ENCODE results near the gene GZF1.

The GZF1 gene

DNA sequence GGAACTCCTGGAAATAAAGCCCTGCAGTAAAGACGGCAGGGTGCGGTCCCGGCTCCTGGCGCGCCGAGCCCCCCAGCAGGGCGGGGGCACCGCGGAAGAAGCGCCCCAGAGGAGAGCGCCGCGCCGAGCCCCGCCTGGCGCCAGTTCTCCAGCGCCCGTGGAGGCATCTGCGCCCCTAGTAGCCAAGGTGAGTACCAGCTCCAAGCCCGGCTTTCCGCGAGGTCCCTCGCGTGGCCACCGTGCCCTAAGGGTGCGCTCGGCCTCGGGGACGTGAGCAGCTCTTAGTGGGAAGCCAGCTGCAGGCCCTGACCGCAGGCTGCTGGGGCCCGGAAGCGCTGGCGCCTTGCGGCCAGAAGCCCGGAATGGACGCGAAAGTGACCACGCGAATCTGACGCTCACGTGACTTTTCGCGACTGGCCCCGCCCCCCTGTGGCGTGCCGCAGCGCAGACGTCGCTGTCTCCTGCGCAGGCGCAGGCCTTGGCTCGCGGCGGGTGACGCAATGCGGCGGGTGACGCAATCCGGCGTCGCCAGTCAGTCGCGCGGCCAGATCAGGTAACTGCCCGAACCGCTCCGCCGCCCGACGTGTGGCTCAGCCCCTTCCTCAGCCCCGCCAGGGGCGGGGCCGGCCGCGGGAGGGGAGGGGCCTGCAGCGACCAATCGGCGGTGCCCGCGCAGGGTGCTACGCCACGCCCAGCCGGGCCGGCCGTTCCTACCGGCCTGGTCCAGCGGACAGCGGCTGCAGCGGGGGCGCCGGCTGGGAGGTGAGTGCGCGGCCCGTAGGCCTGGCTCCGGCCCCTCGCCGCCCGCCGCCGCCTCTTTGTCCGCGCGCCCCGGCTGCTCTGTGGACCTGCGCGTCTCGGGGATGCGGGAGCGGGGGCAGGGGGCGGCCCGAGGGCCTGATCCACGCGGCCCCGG, at the start of gene GZF1:
Gene GZF1, plus strand, starts transcription at position 707 of the 916 bp plus-strand sequence. CDS start 2,202 bp downstream, outside the sequence.
- peak; percentile 99 for DNase-seq (ENCODE audit: low spot score)

DNA sequence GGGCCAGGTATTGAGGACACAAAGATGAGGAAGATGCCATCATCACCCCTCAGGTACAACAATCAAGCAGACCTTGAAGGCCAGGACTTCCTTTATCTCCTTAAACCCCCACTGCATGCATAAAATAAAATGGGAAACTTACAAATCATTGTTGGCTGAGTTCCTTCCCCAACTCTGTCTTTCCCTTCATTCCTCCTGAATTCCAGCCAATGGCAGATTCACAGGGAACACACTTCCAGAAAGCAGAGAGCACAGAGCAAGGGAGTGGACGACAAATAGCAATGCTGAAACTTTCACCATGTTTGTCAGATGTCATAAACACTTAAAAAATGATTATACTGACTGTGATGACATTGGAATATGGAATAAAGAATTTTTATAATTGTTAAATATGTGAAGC, 48.7 kb upstream of the GZF1 start:
- DNase-seq (ENCODE audit: low spot score): no peak

DNA sequence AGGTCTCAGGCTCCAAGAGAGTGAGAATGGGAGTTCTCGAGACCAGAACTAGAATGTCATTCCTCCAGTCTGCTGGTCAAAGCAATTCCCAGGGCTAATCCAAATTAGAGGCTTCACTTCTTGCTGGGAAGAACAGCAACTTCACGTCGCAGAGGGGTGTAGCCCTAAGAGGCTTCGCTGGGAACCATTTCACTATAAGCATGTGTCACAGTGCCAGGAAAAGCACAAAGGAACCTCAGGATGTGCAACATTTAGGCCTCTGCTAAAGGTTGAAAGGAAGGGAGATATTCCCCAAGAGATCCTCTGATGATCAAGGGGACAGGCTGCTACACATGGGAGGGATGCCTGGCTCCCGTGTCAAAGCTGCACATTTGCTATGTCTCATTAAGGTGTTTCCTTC, 47.3 kb upstream of the GZF1 start:
- no peak for DNase-seq (ENCODE audit: low spot score)

DNA sequence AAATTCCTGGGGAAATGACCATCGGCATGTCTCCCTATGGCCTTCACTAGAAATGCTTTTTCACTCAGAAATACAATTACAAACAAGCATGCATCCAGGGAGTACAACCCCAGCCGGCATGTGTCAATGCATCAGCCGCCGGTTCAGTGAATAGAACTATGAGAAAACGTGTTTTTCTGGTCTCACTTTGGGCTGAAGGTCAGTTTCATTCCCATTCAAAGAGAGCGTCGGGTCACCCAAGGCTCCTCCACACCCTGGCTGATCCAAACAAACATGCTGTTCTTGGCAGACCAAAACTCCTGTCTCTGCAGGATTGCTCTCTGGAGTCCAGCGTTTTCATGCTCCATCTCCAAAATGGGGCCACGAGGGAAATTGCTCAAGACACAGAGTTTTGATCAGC, 46.9 kb upstream of the GZF1 start:
- no peak for DNase-seq (ENCODE audit: low spot score)

DNA sequence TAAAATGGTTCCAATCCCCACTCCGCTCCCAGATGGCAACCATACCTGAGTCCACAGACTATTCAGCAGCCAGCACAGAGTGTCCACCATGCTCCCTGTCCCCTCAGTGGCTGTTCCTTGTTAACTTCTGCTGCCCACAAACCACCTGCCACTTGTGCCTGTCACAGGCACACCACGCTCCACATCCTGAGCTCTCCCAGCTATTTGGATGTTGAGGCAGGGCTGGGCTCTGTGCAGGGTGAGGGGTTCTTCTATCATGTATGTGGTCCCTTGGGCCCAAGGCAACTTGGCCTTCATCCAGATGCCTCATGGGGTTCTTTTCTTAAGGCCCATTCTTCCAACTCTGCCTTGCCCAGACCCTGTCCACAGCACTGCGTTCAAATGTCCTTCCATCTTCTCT, 45.4 kb upstream of the GZF1 start:
- no peak for DNase-seq (ENCODE audit: low spot score)

DNA sequence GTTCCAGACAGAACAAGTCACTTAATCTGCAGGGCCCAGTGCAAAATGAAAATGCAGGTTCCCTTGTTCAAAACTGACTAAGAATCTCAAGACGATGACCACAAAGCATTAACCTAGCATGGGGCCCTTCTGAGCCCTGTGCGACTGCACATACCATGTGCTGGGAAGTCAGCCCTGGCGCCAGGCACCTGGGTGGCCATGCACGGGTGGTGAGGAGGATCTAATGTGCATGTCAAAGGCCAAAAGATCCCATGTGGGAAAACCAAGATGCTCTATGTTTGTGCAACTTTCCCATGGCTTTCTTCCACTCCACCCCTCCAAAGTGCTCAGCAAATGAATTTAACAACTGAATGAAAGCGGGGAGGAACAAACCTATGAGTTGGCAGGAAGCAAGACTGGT, 44.9 kb upstream of the GZF1 start:
- no peak for DNase-seq (ENCODE audit: low spot score)

DNA sequence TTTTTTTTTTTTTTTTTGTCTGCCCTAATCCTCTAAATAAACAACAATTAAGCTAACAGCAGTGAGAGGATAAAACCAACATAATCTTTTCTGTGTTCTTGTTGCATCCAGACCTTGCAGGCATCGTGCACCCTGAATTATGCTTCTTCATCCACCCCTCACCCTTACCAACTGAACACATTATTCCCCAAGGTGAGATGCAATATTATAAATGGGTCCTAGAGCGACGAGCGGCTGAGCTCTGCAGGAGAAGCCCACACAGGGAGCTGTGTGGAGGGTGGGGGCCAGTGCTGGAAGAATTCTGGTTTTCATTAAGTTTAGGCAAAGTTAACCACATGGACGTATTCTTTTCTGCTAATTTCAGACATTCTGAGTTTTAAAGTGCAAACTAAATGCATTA, 43.6 kb upstream of the GZF1 start:
- no peak for DNase-seq (ENCODE audit: low spot score)

DNA sequence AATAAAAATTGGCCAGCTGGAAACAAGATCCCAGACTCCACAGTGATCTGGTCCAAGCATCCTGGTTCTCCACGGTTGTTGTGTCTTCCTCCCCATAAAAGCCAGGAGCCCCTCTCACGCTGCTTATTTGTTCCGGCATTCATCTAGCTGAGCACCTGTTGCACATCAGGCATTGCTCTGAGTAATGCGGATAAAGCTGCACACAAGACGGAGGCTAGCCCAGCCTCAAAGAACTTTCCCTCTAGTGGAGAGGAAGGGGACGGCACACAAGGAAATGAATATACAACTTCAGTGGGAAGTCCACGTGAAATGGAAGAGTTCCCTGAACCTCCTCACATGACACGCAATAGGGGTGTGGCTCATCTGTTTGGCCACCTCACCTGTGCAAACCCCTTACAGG, 41.7 kb upstream of the GZF1 start:
- peak; percentile 7 for DNase-seq (ENCODE audit: low spot score)

DNA sequence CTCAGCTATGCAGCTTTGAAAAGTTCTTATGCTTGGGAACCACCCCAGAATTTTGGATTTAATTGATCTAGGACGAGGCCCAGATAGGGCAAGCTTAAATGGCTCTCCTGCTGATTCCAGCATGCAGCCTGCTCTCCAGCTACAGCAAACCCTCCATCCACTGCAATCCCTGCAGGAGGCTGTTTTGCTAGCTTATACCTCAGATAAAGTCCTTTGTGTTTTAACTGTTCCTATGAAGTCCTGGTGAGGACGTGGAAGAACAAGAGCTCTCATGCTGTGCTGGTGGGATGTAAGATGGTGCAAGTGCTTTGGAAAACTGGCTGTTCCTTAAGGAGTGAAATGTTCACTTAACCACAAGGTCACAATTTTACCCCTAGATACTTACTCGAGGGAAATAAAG, 36.9 kb upstream of the GZF1 start:
- DNase-seq (ENCODE audit: low spot score): no peak

DNA sequence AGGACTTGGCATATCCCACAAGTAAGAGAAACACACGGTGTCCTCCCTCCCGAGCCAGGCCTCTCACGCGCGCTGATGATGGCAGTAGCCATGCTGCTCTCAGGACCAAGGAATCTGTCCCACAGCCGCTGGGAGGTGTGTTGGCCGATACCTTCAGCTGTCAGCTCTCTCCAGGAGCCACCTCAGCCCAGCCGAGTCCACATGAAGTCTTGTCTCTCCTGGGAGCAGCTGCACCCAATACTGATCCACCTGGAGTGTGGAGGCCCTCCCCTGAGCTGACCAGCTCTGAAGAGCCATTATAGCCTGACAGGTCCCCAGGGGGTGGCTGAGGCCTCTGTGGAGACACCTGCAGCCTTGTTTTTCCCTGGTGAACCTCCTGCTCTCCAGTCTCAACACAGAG, 35.2 kb upstream of the GZF1 start:
- no peak for DNase-seq (ENCODE audit: low spot score)

DNA sequence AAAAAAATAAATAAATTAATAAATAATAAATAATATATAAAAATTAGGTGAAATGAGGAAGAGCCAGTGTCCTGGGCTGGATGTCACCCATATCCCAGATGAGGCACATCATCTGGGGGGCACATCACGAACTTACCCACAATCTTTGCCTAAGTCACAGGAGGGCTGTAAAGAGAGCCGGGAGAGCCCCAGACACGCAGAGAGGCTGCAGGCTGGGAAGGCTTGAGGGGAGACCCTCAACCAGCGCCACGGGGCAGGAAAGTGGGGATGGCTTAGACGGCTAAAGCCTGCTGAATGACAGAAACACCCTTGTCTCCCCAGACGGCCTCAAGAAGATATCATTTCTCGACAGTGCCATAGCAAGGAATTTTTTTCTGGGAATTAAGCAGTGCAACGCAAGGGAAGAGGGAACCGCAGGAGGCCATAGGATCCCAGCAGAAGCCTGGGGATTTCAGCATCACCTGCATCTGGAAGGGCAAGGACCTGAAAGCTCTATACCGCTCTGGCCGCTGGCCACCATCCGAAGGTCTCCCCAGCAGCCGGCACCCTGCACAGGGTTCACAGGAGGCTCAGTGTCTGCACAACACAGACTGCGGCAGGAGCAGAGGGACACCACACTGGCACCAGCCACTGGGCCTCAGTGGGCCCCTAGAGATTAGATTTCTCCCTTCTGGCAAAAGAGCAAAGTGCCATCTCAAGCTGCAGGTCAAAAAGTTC, 34.2 kb upstream of the GZF1 start:
- no peak for DNase-seq (ENCODE audit: low spot score)

DNA sequence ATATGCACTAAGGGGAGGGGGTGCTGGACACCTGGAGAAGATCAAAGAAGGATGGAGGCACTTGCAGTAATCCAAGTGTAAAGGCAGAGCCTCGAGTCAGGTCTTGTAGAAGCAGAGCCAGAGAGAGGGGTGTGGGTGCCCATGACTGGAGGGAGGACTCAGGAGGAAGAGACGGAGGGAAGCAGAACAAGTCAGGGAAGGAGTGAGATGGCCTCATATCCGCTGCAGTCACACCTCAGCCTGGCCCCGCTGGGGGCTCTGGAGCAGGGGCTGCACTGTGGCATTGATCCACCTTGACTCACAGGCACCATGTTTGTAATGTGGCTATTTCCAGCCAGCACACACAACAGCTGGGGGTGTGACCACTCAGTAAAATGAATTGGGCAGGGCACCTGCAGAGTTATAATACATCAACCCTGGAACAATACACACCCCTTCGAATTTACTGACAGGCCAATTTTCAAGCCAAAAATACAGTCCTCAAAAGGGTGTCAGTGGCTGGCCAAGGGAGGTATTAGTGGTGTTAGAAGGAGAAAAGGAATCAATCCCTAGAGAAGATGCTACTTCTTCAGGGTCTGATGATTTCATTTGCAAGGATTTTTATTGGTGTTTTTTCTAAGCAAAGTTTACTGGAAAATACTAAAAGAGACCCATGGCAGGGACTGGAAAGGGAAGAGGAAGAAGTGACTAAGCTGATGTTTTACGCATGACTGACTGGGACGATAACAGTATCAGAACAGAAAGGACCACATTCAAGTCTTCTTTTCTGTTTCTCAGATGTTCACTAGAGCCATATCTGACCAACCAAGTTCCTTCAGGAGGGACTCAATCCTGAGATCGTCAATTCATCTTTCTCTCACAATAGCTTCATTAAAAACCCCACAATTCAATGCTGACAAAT, 30.3 kb upstream of the GZF1 start:
- DNase-seq (ENCODE audit: low spot score): peak; percentile 32

DNA sequence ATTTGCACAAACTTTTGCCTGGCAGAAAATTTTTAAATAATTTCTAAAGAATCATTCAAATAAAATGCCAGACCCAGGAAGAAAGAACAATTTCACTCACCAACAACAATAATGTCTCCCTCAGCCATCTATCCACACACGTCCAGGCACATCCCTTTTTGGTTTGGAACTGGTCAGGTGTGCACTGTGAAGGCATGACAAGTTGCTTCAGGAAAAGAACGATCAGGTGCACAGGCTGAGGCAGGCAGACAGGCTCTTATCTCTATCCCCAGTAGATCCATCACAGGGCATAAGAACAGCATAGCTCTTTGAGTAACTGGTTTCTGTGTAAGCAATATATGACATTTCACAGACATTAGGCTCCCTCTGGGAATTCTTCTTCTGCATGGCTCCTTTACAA, 29.5 kb upstream of the GZF1 start:
- no peak for DNase-seq (ENCODE audit: low spot score)

DNA sequence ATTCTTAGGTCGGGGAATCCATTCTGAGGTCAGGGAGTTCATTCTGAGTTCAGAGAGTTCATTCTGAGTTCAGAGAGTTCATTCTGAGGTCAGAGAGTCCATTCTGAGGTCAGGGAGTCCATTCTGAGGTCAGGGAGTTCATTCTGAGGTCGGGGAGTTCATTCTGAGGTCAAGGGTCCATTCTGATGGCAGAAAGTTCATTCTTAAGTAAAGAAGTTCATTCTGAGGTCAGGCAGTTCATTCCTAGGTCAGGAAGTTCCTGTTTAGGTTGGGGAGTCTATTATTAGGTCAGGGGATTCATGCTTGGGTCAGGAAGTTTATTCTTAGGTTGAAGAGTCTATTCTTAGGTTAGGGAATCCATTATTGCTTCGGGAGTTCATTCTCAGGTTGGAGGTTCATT, 27.9 kb upstream of the GZF1 start:
- no peak for DNase-seq (ENCODE audit: low spot score)

DNA sequence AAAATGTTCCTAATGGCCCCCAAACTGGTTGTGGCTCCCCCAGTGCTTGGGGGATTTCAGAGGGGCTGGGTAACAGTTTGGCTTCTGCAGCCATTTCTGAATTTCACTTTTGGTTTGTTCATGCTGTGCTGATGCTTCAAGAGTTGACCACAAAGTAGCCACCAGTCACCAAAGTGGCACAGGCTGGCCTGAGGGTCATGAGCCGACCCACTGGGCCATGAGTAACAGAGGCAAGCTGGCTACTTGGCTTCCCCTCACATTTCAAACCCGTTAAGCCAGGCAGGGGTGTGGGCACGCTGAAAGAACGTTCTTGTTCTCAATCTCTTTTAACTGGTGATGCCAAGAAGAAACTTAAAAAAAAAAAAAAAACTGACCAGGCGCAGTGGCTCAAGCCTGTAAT, 26.5 kb upstream of the GZF1 start:
- DNase-seq (ENCODE audit: low spot score): no peak

DNA sequence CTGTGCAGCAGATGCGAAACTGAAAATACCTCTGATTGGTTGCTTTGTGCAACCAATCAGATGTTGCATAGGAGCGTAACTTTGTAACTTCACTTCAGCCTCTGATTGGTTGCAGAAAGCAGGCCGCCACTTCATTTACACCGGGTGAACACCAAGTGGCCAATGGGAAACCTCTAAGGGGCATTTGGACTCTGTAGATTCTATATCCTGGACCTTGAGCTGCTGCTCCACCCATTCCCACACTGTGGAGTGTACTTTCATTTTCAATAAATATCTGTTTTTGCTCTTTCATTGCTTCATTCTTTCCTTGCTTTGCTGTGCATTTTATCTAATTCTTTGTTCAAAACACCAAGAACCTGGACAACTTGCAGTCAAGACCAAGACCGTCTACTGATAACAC, 25.5 kb upstream of the GZF1 start:
- DNase-seq (ENCODE audit: low spot score): no peak

DNA sequence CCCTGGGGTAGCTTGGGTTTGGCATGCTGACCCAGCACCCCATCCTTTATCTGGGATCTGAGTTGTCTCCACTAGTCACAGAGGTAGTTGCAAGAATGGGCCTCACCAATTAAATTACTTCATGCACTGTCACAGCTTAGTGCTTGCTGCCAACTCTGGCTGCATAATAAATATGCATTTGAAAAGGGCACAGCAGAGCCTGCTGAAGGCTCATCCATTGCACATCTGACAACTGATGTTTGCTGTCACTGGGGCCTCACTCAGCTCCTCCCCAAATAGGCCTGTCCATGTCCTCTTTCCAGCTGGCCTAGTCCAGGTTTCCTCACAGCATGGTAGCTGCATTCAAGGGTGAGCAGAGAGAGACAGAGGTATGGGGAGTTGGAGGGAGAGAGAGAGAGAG, 24.7 kb upstream of the GZF1 start:
- no peak for DNase-seq (ENCODE audit: low spot score)

DNA sequence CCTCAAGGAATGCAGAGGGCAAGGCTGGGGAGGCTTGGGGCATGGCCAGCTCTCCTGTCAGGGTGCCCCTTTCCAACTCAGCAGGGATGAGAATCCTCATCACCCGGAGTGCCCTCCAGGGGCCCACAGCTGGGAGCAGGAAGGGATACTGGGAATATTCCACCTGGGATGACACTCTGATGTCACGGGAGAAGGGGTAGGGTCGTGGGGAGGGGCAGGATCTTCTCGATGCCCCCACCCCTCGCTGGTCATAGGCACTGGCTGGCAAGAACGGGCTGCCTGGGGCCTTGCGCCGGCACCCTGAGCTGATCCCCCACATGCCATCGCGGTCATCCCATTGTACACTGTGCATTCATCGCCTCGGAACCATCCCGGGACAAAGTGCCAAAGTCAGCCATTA, 22.0 kb upstream of the GZF1 start:
- DNase-seq (ENCODE audit: low spot score): no peak

DNA sequence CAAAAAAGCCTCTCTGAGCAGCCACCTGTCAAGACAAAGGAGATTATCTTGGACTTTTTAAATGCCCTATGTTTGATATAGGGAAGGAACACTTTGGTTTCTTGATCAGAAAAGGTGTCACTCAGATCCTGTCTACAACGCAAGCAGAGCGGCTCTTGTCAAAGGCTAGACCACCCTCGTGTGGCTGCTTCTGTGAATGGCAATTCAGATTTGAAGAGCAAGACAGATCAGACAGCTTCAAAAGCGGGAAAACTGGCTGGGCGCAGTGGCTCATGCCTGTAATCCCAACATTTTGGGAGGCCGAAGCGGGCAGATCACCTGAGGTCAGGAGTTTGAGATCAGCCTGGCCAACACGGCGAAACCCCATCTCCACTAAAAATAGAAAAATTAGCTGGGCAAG, 21.5 kb upstream of the GZF1 start:
- peak; percentile 68 for DNase-seq (ENCODE audit: low spot score)

DNA sequence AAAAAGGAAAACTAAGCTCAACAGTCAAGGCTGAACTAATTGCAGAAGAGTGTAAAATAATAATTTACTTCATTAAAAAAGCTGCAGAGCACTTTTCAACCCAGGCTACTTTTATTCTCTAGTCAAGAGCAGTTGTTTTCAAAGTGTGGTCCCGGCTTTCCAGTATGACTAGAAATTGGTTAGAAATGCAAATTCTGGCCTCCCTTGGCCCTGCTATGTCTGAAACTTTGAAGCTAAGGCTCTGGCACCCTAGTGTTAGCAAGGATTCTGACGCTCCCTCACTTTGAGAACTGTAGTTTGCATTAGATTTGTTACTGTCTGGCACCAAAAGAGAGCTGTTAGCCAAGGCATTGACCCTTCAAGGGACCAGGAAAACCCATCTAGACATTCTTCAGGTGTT, 20.9 kb upstream of the GZF1 start:
- DNase-seq (ENCODE audit: low spot score): no peak

DNA sequence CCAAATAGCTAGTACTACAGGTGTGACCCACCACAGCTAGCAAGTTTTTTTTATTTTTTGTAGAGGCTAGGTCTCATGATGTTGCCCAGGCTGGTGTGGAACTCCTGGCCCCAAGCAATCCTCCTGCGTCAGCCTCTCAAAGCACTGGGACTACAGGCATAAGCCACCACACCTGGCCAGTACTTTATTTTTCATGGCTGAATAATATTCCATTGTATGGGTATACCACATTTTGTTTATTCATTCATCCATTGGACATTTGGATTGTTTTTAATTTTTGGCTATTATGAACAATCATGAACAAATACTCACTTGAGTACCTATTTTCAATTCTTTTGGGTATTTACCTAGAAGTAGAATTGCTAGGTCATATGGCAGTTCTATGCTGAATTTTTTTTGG, 18.4 kb upstream of the GZF1 start:
- DNase-seq (ENCODE audit: low spot score): no peak

DNA sequence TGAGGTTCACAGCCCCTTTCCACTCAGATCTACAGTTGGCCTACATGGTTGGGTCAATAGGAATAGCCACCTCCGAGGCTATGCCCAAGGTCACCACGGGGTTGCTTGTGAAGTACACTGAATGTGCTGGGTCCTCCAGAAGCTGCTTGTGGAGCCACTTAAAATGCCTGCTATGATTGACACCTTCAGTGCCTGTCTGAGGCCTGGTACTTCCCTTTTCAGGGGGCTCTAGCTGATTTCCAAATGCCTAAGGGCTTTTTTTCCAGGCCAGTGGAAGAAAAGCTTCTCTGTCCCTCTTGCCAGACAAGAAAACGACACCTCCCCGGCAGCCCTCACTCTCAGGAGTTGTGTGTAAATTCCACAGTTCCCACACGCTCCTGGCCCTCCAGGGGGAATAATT, 17.6 kb upstream of the GZF1 start:
- no peak for DNase-seq (ENCODE audit: low spot score)

DNA sequence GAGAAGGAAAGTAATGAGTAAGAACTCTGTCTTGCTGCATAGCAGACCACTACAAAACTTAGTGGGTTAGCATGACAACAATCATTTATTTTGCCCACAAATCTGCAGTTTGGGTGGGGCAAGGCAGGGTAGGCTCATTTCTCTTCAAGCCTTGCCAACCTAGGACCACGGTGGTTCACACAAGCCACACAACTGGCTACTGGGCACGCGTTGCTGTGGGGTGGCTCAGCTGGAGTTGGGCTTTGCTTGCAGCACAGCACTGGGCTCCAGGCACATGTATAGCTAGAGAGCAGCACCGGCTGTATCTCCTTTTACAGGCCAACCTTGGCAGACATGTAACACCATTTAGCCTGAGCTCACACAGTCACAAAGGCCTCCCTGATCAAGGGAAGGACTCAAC, 16.0 kb upstream of the GZF1 start:
- DNase-seq (ENCODE audit: low spot score): no peak
